Trophoblast cell (in vitro differentiated cells and primary cell): Measurements from ENCODE around the gene HERC2.

Source experiments
- DNase-seq, 2 donors: peaks; one replicate each; pipeline ENCODE4 v3.0.0-alpha.2; 2016
- H2AFZ ChIP-seq: 2 replicates; pipeline ENCODE4 v1.6.1; 2013; ENCODE audit warnings: low read length, moderate library complexity, mild to moderate bottlenecking; ENCODE audit not compliant: insufficient read depth, poor library complexity
- H2AK5ac ChIP-seq: 2 replicates; pipeline ENCODE4 v1.6.1; 2013; ENCODE audit warnings: mild to moderate bottlenecking, low read length
- H2BK120ac ChIP-seq: 2 replicates; pipeline ENCODE4 v1.6.1; 2013; ENCODE audit warnings: low read length, mild to moderate bottlenecking, moderate library complexity; ENCODE audit not compliant: insufficient read depth, poor library complexity
- H2BK12ac ChIP-seq: 2 replicates; pipeline ENCODE4 v1.6.1; 2013; ENCODE audit warnings: mild to moderate bottlenecking, low read length, moderate library complexity
- H2BK5ac ChIP-seq: 2 replicates; pipeline ENCODE4 v1.6.1; 2013; ENCODE audit warnings: low read length, low read depth, moderate library complexity, mild to moderate bottlenecking; ENCODE audit not compliant: poor library complexity
- H3K14ac ChIP-seq: 2 replicates; pipeline ENCODE4 v1.6.1; 2013; ENCODE audit warnings: mild to moderate bottlenecking, low read length
- H3K18ac ChIP-seq: 2 replicates; pipeline ENCODE4 v1.6.1; 2013; ENCODE audit warnings: mild to moderate bottlenecking, low read length
- H3K23ac ChIP-seq: 2 replicates; pipeline ENCODE4 v1.6.1; 2013; ENCODE audit warnings: low read length
- H3K27ac ChIP-seq: 2 replicates; pipeline ENCODE4 v1.5.1; 2013; ENCODE audit warnings: low read depth, mild to moderate bottlenecking, inconsistent platforms, low read length, moderate library complexity
- H3K27me3 ChIP-seq: 2 replicates; pipeline ENCODE4 v1.6.1; 2013; ENCODE audit warnings: inconsistent platforms, mild to moderate bottlenecking, low read length, moderate library complexity; ENCODE audit not compliant: insufficient read depth
- H3K36me3 ChIP-seq, 2 experiments: 1 replicate in 1 of 2; 2 replicates in 1 of 2; pipeline ENCODE4 v1.6.1; 2013; ENCODE audit warnings: low read length in 2 of 2, mild to moderate bottlenecking in 2 of 2, moderate library complexity in 1 of 2; ENCODE audit not compliant: insufficient read depth in 2 of 2, control insufficient read depth in 1 of 2
- H3K4ac ChIP-seq: 2 replicates; pipeline ENCODE4 v1.6.1; 2013; ENCODE audit warnings: low read depth, mild to moderate bottlenecking, low read length, moderate library complexity
- H3K4me1 ChIP-seq, 2 experiments: 1 replicate in 1 of 2; 2 replicates in 1 of 2; pipeline ENCODE4 v1.6.1; 2013; ENCODE audit warnings: low read length in 2 of 2, mild to moderate bottlenecking in 2 of 2, moderate library complexity in 1 of 2; ENCODE audit not compliant: insufficient read depth in 2 of 2, control insufficient read depth in 1 of 2
- H3K4me2 ChIP-seq: 2 replicates; pipeline ENCODE4 v1.6.1; 2013; ENCODE audit warnings: inconsistent platforms, mild to moderate bottlenecking, low read length, moderate library complexity
- H3K4me3 ChIP-seq: 2 replicates; pipeline ENCODE4 v1.5.1; 2013; ENCODE audit warnings: mild to moderate bottlenecking, low read depth, low read length, inconsistent platforms
- H3K79me1 ChIP-seq: one replicate; pipeline ENCODE4 v1.6.1; 2013; ENCODE audit warnings: low read length
- H3K79me2 ChIP-seq: 2 replicates; pipeline ENCODE4 v1.6.1; 2013; ENCODE audit warnings: low read length, mild to moderate bottlenecking; ENCODE audit not compliant: control insufficient read depth, insufficient read depth, poor library complexity
- H3K9ac ChIP-seq: 2 replicates; pipeline ENCODE4 v1.6.1; 2013; ENCODE audit warnings: mild to moderate bottlenecking, low read length
- H3K9me3 ChIP-seq: 2 replicates; pipeline ENCODE4 v1.6.1; 2013; ENCODE audit warnings: low read depth, mild to moderate bottlenecking, control low read depth, inconsistent platforms, low read length; ENCODE audit not compliant: insufficient read depth
- H4K12ac ChIP-seq: 2 replicates; pipeline ENCODE4 v1.6.1; 2013; ENCODE audit warnings: low read depth, mild to moderate bottlenecking, low read length, moderate library complexity
- H4K8ac ChIP-seq: 2 replicates; pipeline ENCODE4 v1.6.1; 2013; ENCODE audit warnings: low read depth, mild to moderate bottlenecking, low read length, moderate library complexity
- H4K91ac ChIP-seq: one replicate; pipeline ENCODE4 v1.6.1; 2013; ENCODE audit warnings: low read depth, mild to moderate bottlenecking, low read length, moderate library complexity
- WGBS: extraction: QIAGEN DNeasy Blood & Tissue Kit; methylation state at CpG from one replicate; pipeline ENCODE4 v1.1.7; 2013; ENCODE audit warnings: missing lambda C conversion rate; ENCODE audit not compliant: insufficient read length, insufficient coverage; ENCODE audit errors: extremely low coverage; 5-methylcytosine and 5-hydroxymethylcytosine counted together

The HERC2 gene

GRCh38 chr15:28255965-28256364, 66.0 kb downstream of the HERC2 start:
- Histone ChIP-seq H2AFZ (no peak overlapping the region), H2BK120ac (no peak overlapping the region), H3K27me3 (no peaks in the 10 kb centered on the region), H3K4ac (no peak overlapping the region), H2BK12ac (no peak overlapping the region), H4K12ac (no peak overlapping the region), H3K14ac (no peak overlapping the region), H3K36me3 (peaks cover 28% of the 10 kb centered on the region in 2 experiments), H2BK5ac (no peak overlapping the region), H3K79me1 (no peaks in the 10 kb centered on the region), H4K91ac (no peak overlapping the region), H3K18ac (no peak overlapping the region), H3K4me1 (no peaks in the 10 kb centered on the region), H4K8ac (no peak overlapping the region), H3K27ac (no peak overlapping the region), H3K4me2 (no peak overlapping the region), H3K79me2 (no peaks in the 10 kb centered on the region), H3K9ac (no peak overlapping the region), H3K9me3 (no peaks in the 10 kb centered on the region), H2AK5ac (no peak overlapping the region), H3K4me3 (peak overlapping the region; percentile 53), H3K23ac (no peak overlapping the region)
- no peak for DNase-seq
- no CpG with 5 or more reads among the region's 15 CpGs for WGBS

DNA sequence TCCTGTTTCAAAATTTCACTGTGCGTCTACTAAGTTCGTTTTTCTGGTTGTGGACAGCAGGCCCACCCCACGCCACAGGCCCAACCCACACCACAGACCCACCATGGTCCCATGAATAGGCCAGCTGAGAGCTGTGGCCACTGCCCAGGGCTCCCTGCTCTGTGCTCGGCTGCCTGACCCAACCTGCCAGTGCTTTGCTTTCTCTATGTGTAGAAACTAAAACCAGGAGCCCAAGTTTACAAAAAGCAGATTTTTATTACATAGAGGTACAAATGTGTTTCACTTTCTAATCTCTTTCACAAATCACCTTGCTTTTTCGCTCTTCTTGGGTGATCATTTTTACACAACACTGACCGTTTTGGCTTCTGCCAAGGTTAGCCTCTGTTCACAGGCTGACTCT, 69.1 kb downstream of the HERC2 start:
- WGBS = no CpG with 5 or more reads among the region's 6 CpGs
- no peak overlapping the region for H4K8ac ChIP-seq

GRCh38 chr15:28246605-28247004, 75.4 kb downstream of the HERC2 start:
- DNase-seq = no peak
- Histone ChIP-seq H3K79me1 (no peaks in the 10 kb centered on the region), H2AFZ (no peak overlapping the region), H4K91ac (no peak overlapping the region), H3K18ac (no peak overlapping the region), H3K4ac (no peak overlapping the region), H3K14ac (no peak overlapping the region), H3K4me1 (no peaks in the 10 kb centered on the region), H3K23ac (no peak overlapping the region), H4K12ac (no peak overlapping the region), H4K8ac (no peak overlapping the region), H2BK120ac (no peak overlapping the region), H3K4me2 (no peak overlapping the region), H3K36me3 (peaks cover 15 to 21% of the 10 kb centered on the region in 2 experiments), H3K9me3 (peaks cover 2% of the 10 kb centered on the region), H3K27ac (no peak overlapping the region), H3K79me2 (no peaks in the 10 kb centered on the region), H2BK12ac (no peak overlapping the region), H3K27me3 (no peaks in the 10 kb centered on the region), H3K4me3 (no peak overlapping the region), H2BK5ac (no peak overlapping the region), H3K9ac (no peak overlapping the region), H2AK5ac (no peak overlapping the region)
- WGBS = no CpG with 5 or more reads among the region's 5 CpGs

More for the DNA sequence above, 69.1 kb downstream of the HERC2 start:
- DNase-seq = no peak
- no peaks in the 10 kb centered on the region for H3K79me1 ChIP-seq
- H4K12ac ChIP-seq = no peak overlapping the region
- no peak overlapping the region for H3K9ac ChIP-seq
- no peak overlapping the region for H2BK120ac ChIP-seq
- no peaks in the 10 kb centered on the region for H3K27me3 ChIP-seq
- H2BK5ac ChIP-seq = no peak overlapping the region
- no peak overlapping the region for H4K91ac ChIP-seq
- H3K9me3 ChIP-seq = no peaks in the 10 kb centered on the region
- H2AK5ac ChIP-seq = no peak overlapping the region
- no peaks in the 10 kb centered on the region for H3K79me2 ChIP-seq
- H3K27ac ChIP-seq = no peak overlapping the region
- no peak overlapping the region for H2AFZ ChIP-seq
- no peak overlapping the region for H3K4ac ChIP-seq
- no peak overlapping the region for H3K4me2 ChIP-seq
- no peaks in the 10 kb centered on the region for H3K4me1 ChIP-seq
- H3K23ac ChIP-seq = no peak overlapping the region
- no peak overlapping the region for H3K18ac ChIP-seq
- H3K14ac ChIP-seq = no peak overlapping the region
- H3K4me3 ChIP-seq = no peak overlapping the region
- peaks cover 29 to 30% of the 10 kb centered on the region in 2 experiments for H3K36me3 ChIP-seq
- no peak overlapping the region for H2BK12ac ChIP-seq

- H2BK120ac ChIP-seq = no peak overlapping the region
- no peak overlapping the region for H4K12ac ChIP-seq
- no peak overlapping the region for H2BK5ac ChIP-seq
- peaks cover 11 to 16% of the 10 kb centered on the region in 2 experiments for H3K36me3 ChIP-seq
- no CpG with 5 or more reads among the region's 6 CpGs for WGBS
- no peak overlapping the region for H3K4me3 ChIP-seq
- no peaks in the 10 kb centered on the region for H3K79me1 ChIP-seq
- H2AK5ac ChIP-seq = no peak overlapping the region
- no peak overlapping the region for H3K4ac ChIP-seq
- H3K9me3 ChIP-seq = peaks cover 2% of the 10 kb centered on the region
- no peaks in the 10 kb centered on the region for H3K4me1 ChIP-seq
- H3K14ac ChIP-seq = no peak overlapping the region
- no peak overlapping the region for H3K4me2 ChIP-seq
- no peaks in the 10 kb centered on the region for H3K27me3 ChIP-seq
- no peaks in the 10 kb centered on the region for H3K79me2 ChIP-seq
- no peak overlapping the region for H4K91ac ChIP-seq
- H3K27ac ChIP-seq = no peak overlapping the region
- no peak overlapping the region for H3K9ac ChIP-seq
- H3K18ac ChIP-seq = no peak overlapping the region
- H2BK12ac ChIP-seq = no peak overlapping the region
- no peak overlapping the region for H4K8ac ChIP-seq
- no peak overlapping the region for H3K23ac ChIP-seq
- no peak overlapping the region for H2AFZ ChIP-seq
- DNase-seq = no peak
Observed at GRCh38 chr15:28243901-28244300, 78.1 kb downstream of the HERC2 start.
